GM19455 (cell line): Measurements from ENCODE around the gene OR2T35.

ENCODE experiments used
- ATAC-seq: cut with Tn5 transposase; IDR thresholded peaks from one replicate; pipeline ENCODE4 v1.9.1; 2021; ENCODE audit not compliant: unreplicated experiment

The OR2T35 gene

GRCh38 chr1:248627971-248628844 is 16.9 kb downstream of the OR2T35 start:
- ATAC-seq: peak; percentile 94

- ATAC-seq: no peak
Observed at GRCh38 chr1:248625971-248626370, 19.1 kb downstream of the OR2T35 start.

GRCh38 chr1:248625166-248625565 is 19.9 kb downstream of the OR2T35 start:
- ATAC-seq: no peak

GRCh38 chr1:248622570-248623001 is 22.5 kb downstream of the OR2T35 start:
- peak; percentile 96 for ATAC-seq

GRCh38 chr1:248621770-248622169 is 23.3 kb downstream of the OR2T35 start:
- ATAC-seq: no peak

- ATAC-seq: no peak
Observed at GRCh38 chr1:248618878-248619277, 26.2 kb downstream of the OR2T35 start.

GRCh38 chr1:248618119-248618518 is 27.0 kb downstream of the OR2T35 start:
- no peak for ATAC-seq

- ATAC-seq: no peak
Observed at GRCh38 chr1:248613742-248614141, 31.3 kb downstream of the OR2T35 start.

GRCh38 chr1:248611883-248612414 is 33.1 kb downstream of the OR2T35 start:
- ATAC-seq: no peak

- ATAC-seq: no peak
Observed at GRCh38 chr1:248610301-248610700, 34.8 kb downstream of the OR2T35 start.

GRCh38 chr1:248599396-248599795 is 45.7 kb downstream of the OR2T35 start:
- no peak for ATAC-seq

GRCh38 chr1:248597589-248597988 is 47.5 kb downstream of the OR2T35 start, which contains the start of gene OR2T10:
TSS of gene OR2T10 (minus strand) at chr1:248597700. CDS start at chr1:248593768, 3,932 bp downstream.
- ATAC-seq: no peak

- ATAC-seq: no peak
Observed at GRCh38 chr1:248596615-248597014, 48.5 kb downstream of the OR2T35 start.

- ATAC-seq: no peak
Observed at GRCh38 chr1:248593226-248593625, 51.9 kb downstream of the OR2T35 start.

- ATAC-seq: no peak
Observed at GRCh38 chr1:248592655-248593054, 52.4 kb downstream of the OR2T35 start.

- ATAC-seq: no peak
Observed at GRCh38 chr1:248590055-248590454, 55.0 kb downstream of the OR2T35 start.

GRCh38 chr1:248589334-248589733 is 55.7 kb downstream of the OR2T35 start:
- ATAC-seq: no peak
